ENCODE results near the gene HCN2. TPM values are rescaled to one million over a fixed set of nuclear protein-coding genes. Genes with fewer than 3 reads are reported as not detected.

HCN2 gene
- total RNA-seq, 3 donors from 2014 or later (not counting 1 experiment from before 2014, with no cell fraction given) = 0.96 to 1.6 (median 1.1) TPM

GRCh38 chr19:547836-548720 is 41.6 kb upstream of the HCN2 start:
- WGBS (ENCODE audit: insufficient coverage) = 89% methylated on average over 26 of the region's 26 CpGs
- peak in 1 of 2 donors; percentile 4 for DNase-seq
- Histone ChIP-seq H3K4me3 (ENCODE audit: low read length) (no peak overlapping the region), H3K36me3 (ENCODE audit: control insufficient read depth, insufficient read depth, low read length) (peaks cover 17% of the 10 kb centered on the region), H3K4me1 (ENCODE audit: control insufficient read depth, insufficient read depth, low read length) (peaks cover 38% of the 10 kb centered on the region), H3K27ac (ENCODE audit: low read length) (no peak overlapping the region), H3K9me3 (ENCODE audit: control insufficient read depth, insufficient read depth, low read length) (no peaks in the 10 kb centered on the region), H3K27me3 (ENCODE audit: control insufficient read depth, insufficient read depth, low read length) (no peaks in the 10 kb centered on the region)
- Mint-ChIP-seq H3K9me3 (no peaks in the 10 kb centered on the region), H3K27ac (peak overlapping the region; percentile 31 to 42), H3K27me3 (ENCODE audit: low read depth in 2 of 2) (no peaks in the 10 kb centered on the region), H3K4me3 (peak overlapping the region; percentile 25), H3K36me3 (no peaks in the 10 kb centered on the region), H3K4me1 (peaks cover 12 to 38% of the 10 kb centered on the region in 2 donors)
- intact Hi-C loops (cut with micrococcal nuclease) = no loop called here
- no peak for TF ChIP-seq CTCF (IDR thresholded peaks at IDR 0.05)
- no peak for ATAC-seq

GRCh38 chr19:548886-549830 is 40.5 kb upstream of the HCN2 start:
- Mint-ChIP-seq H3K4me1 (peaks cover 3 to 28% of the 10 kb centered on the region in 2 donors), H3K4me3 (no peak overlapping the region), H3K9me3 (no peaks in the 10 kb centered on the region), H3K27ac (no peak overlapping the region), H3K36me3 (no peaks in the 10 kb centered on the region), H3K27me3 (ENCODE audit: low read depth in 2 of 2) (no peaks in the 10 kb centered on the region)
- Histone ChIP-seq H3K27ac (ENCODE audit: low read length) (no peak overlapping the region), H3K9me3 (ENCODE audit: control insufficient read depth, insufficient read depth, low read length) (no peaks in the 10 kb centered on the region), H3K36me3 (ENCODE audit: control insufficient read depth, insufficient read depth, low read length) (peaks cover 17% of the 10 kb centered on the region), H3K27me3 (ENCODE audit: control insufficient read depth, insufficient read depth, low read length) (no peaks in the 10 kb centered on the region), H3K4me1 (ENCODE audit: control insufficient read depth, insufficient read depth, low read length) (peaks cover 27% of the 10 kb centered on the region), H3K4me3 (ENCODE audit: low read length) (no peak overlapping the region)
- WGBS (ENCODE audit: insufficient coverage) = 89% methylated on average over 51 of the region's 52 CpGs
- DNase-seq = no peak
- no peak for ATAC-seq
- no peak for TF ChIP-seq CTCF (IDR thresholded peaks at IDR 0.05)
- intact Hi-C loops (cut with micrococcal nuclease) = no loop called here

GRCh38 chr19:554817-555216 is 34.9 kb upstream of the HCN2 start:
- H3K4me3 ChIP-seq (ENCODE audit: low read length) = no peak overlapping the region
- Mint-ChIP-seq H3K4me1 (peaks cover 0 to 15% of the 10 kb centered on the region in 2 donors), H3K9me3 (no peaks in the 10 kb centered on the region), H3K4me3 (no peak overlapping the region), H3K27me3 (ENCODE audit: low read depth in 2 of 2) (no peaks in the 10 kb centered on the region), H3K36me3 (no peaks in the 10 kb centered on the region), H3K27ac (no peak overlapping the region)
- no peak overlapping the region for H3K27ac ChIP-seq (ENCODE audit: low read length)
- H3K36me3 ChIP-seq (ENCODE audit: control insufficient read depth, insufficient read depth, low read length) = no peaks in the 10 kb centered on the region
- H3K9me3 ChIP-seq (ENCODE audit: control insufficient read depth, insufficient read depth, low read length) = no peaks in the 10 kb centered on the region
- no peak for TF ChIP-seq CTCF (IDR thresholded peaks at IDR 0.05)
- DNase-seq (no peak), ATAC-seq (no peak)
- intact Hi-C loops (cut with micrococcal nuclease) = no loop called here
- H3K27me3 ChIP-seq (ENCODE audit: control insufficient read depth, insufficient read depth, low read length) = no peaks in the 10 kb centered on the region
- 88% methylated on average over 20 of the region's 20 CpGs for WGBS (ENCODE audit: insufficient coverage)
- peaks cover 8% of the 10 kb centered on the region for H3K4me1 ChIP-seq (ENCODE audit: control insufficient read depth, insufficient read depth, low read length)

Data from natural killer cell (primary cell).